Ovary (tissue), 9 donors: Measurements from ENCODE around the gene PPM1E. TPM values are rescaled to one million over a fixed set of nuclear protein-coding genes. Genes with fewer than 3 reads are reported as not detected.

ENCODE experiments used
- DNase-seq, 5 donors: peaks; one replicate each; pipeline ENCODE4 v3.0.0-alpha.2; 2019 to 2020
- H3K27ac ChIP-seq, 2 donors: fragments of 200-600 bp; one replicate each; pipeline versions ENCODE4 v1.5.1 to v1.8.0; 2019 to 2022
- H3K27me3 ChIP-seq: fragments of 200-600 bp; one replicate; pipeline ENCODE4 v1.8.0; 2022
- H3K36me3 ChIP-seq: fragments of 200-600 bp; sonication (generic); one replicate; pipeline ENCODE4 v1.5.1; 2019
- H3K4me1 ChIP-seq: one replicate; pipeline ENCODE4 v1.8.1; 2013; ENCODE audit warnings: mild to moderate bottlenecking, moderate library complexity; ENCODE audit not compliant: insufficient read depth
- H3K4me3 ChIP-seq: fragments of 200-600 bp; sonication (generic); one replicate; pipeline ENCODE4 v1.5.1; 2017
- H3K9me3 ChIP-seq, 2 donors: fragments of 200-600 bp in 1 of 2; sonication (generic) in 1 of 2; one replicate each; pipeline versions ENCODE4 v1.5.1 to v1.8.1; 2013 to 2019; ENCODE audit warnings: mild to moderate bottlenecking in 1 of 2, moderate library complexity in 1 of 2
- CTCF ChIP-seq, 3 donors: fragments of 450-650 bp in 2 of 3; fragments of 200-600 bp in 1 of 3; IDR thresholded peaks; one replicate each; pipeline versions ENCODE4 v1.5.1 to v1.8.0; 2016 to 2022; ENCODE audit warnings: antibody characterized with exemption in 3 of 3, mild to moderate bottlenecking in 1 of 3
- EP300 ChIP-seq: sonication (generic); formaldehyde crosslinking; IDR thresholded peaks from one replicate; pipeline ENCODE4 v1.6.1; 2017; ENCODE audit warnings: antibody characterized with exemption
- POLR2A ChIP-seq: fragments of 450-650 bp; IDR thresholded peaks from one replicate; pipeline ENCODE4 v1.6.1; 2017; ENCODE audit warnings: antibody characterized with exemption, mild to moderate bottlenecking, moderate library complexity
- WGBS, 3 donors: extraction: QIAGEN DNeasy Blood & Tissue Kit in 1 of 3; methylation state at CpG; one replicate each; pipeline versions ENCODE4 v1.1.5 to v1.1.7; 2013 to 2017; 5-methylcytosine and 5-hydroxymethylcytosine counted together
- intact Hi-C, 4 donors: fragments of 100-400 bp; cut with DNase I; formaldehyde crosslinking; loops; one replicate each; pipeline versions ENCODE4 v1.11.0 to v1.15.1; 2022 to 2023
- polyA plus RNA-seq, 2 donors: library from polyadenylated mRNA; stranded (reverse); fragments of 200-250 nt in 1 of 2; fragments of 350-450 nt in 1 of 2; fragmentation: Illumina TruSeq in 1 of 2; extraction: RNeasy Lipid Tissue Mini Kit (QIAGEN cat#74804) in 1 of 2; gene quantifications; one replicate each; pipeline ENCODE4 v1.2.3, GENCODE V29; 2013 to 2014
- total RNA-seq, 7 donors: library from RNA; depleted of rRNA in 2 of 7; stranded (reverse); fragments of >200 nt in 2 of 7; fragmentation: NEBNext Ultra II Directional in 3 of 7; extraction: Animal tissue kit (Norgen Biotek cat#: 25700) in 3 of 7; gene quantifications; one replicate each; pipeline versions ENCODE4 v1.1.0 to v1.2.4, GENCODE V29; 2016 to 2023
- donor health status: DM: no; HTN: no; CAD: no; lungs with moderate emphysema.
- donor health status: DM: no; HTN: no; CAD: no.
- donor health status: Bipolar disorder and iron deficiency.
- donor health status: DM: yes; HTN: yes; CAD: no.
- donor health status: DM: no; HTN: no; CAD: no.
- donor health status: DM: yes; HTN: yes; CAD: no.

The PPM1E gene
- total and polyA plus RNA-seq, 9 donors = 0.17 to 3.2 (median 0.47) TPM

GRCh38 chr17:58991718-58992331, 236.2 kb downstream of the PPM1E start:
- Histone ChIP-seq H3K36me3 (no peaks in the 10 kb centered on the region), H3K27ac (no peak overlapping the region), H3K27me3 (no peaks in the 10 kb centered on the region), H3K4me1 (no peaks in the 10 kb centered on the region), H3K9me3 (no peaks in the 10 kb centered on the region), H3K4me3 (no peak overlapping the region)
- 86 to 94% (median 90%) methylated on average over 4 of the region's 4 CpGs for WGBS, 3 donors
- intact Hi-C loops = no loop called here
- no peak for DNase-seq
- TF ChIP-seq POLR2A (no peak), CTCF (IDR thresholded peaks at IDR 0.05) (no peak), EP300 (no peak)

GRCh38 chr17:58993311-58993710, 237.7 kb downstream of the PPM1E start:
- no peak for TF ChIP-seq EP300
- 66 to 71% (median 67%) methylated on average over 5 of the region's 5 CpGs for WGBS, 3 donors
- Histone ChIP-seq H3K4me1 (no peaks in the 10 kb centered on the region), H3K4me3 (no peak overlapping the region), H3K36me3 (no peaks in the 10 kb centered on the region), H3K27me3 (no peaks in the 10 kb centered on the region), H3K9me3 (no peaks in the 10 kb centered on the region), H3K27ac (no peak overlapping the region)
- intact Hi-C loops = no loop called here
- no peak for DNase-seq

GRCh38 chr17:58995247-58995940, 239.7 kb downstream of the PPM1E start:
- Histone ChIP-seq H3K36me3 (no peaks in the 10 kb centered on the region), H3K4me3 (no peak overlapping the region), H3K4me1 (no peaks in the 10 kb centered on the region), H3K27me3 (no peaks in the 10 kb centered on the region), H3K9me3 (no peaks in the 10 kb centered on the region), H3K27ac (no peak overlapping the region)
- 95 to 97% (median 96%) methylated on average over 7 of the region's 7 CpGs for WGBS, 3 donors
- no peak for DNase-seq
- TF ChIP-seq CTCF (IDR thresholded peaks at IDR 0.05) = no peak
- no peak for TF ChIP-seq POLR2A
- no peak for TF ChIP-seq EP300
- intact Hi-C loops = no loop called here

- intact Hi-C loops = no loop called here
- WGBS, 3 donors = 84 to 85% (median 85%) methylated on average over 4 of the region's 4 CpGs
- H3K4me3 ChIP-seq = no peak overlapping the region
- H3K27me3 ChIP-seq = no peaks in the 10 kb centered on the region
- no peaks in the 10 kb centered on the region for H3K36me3 ChIP-seq
- H3K27ac ChIP-seq = no peak overlapping the region
- H3K4me1 ChIP-seq = no peaks in the 10 kb centered on the region
- no peak for DNase-seq
- H3K9me3 ChIP-seq = no peaks in the 10 kb centered on the region
- TF ChIP-seq POLR2A = no peak
- no peak for TF ChIP-seq CTCF (IDR thresholded peaks at IDR 0.05)
- TF ChIP-seq EP300 = no peak
Observed at GRCh38 chr17:58996968-58997367, 241.3 kb downstream of the PPM1E start.
